Dedifferentiated amniotic fluid mesenchymal stem cell (primary cell): Measurements from ENCODE around the gene TH.

Experiments
- DNase-seq: peaks from one replicate; pipeline ENCODE4 v3.0.0-alpha.2; 2016; ENCODE audit errors: extremely low spot score

The TH gene

GRCh38 chr11:2142300-2142759 lies 29.3 kb downstream of the TH start:
- DNase-seq = peak; percentile 47

GRCh38 chr11:2140411-2141400 lies 30.9 kb downstream of the TH start:
- no peak for DNase-seq

- no peak for DNase-seq
Observed at GRCh38 chr11:2139621-2140337, 31.8 kb downstream of the TH start.

- DNase-seq = no peak
Observed at GRCh38 chr11:2139123-2139521, 32.5 kb downstream of the TH start, which contains the start of gene IGF2. TSS of gene IGF2 (minus strand) at chr11:2139389. CDS start at chr11:2135523, 3,866 bp downstream.

- DNase-seq = no peak
Observed at GRCh38 chr11:2138431-2139122, 33.0 kb downstream of the TH start.

- no peak for DNase-seq
Observed at GRCh38 chr11:2138068-2138430, 33.6 kb downstream of the TH start.

GRCh38 chr11:2137202-2138067 lies 34.2 kb downstream of the TH start:
- peak; percentile 73 for DNase-seq

- no peak for DNase-seq
Observed at GRCh38 chr11:2136952-2137201, 34.7 kb downstream of the TH start.

GRCh38 chr11:2136209-2136951 lies 35.2 kb downstream of the TH start:
- DNase-seq = no peak

- DNase-seq = no peak
Observed at GRCh38 chr11:2135648-2136201, 35.9 kb downstream of the TH start.

- DNase-seq = no peak
Observed at GRCh38 chr11:2135018-2135569, 36.5 kb downstream of the TH start.

- no peak for DNase-seq
Observed at GRCh38 chr11:2134022-2135010, 37.3 kb downstream of the TH start.

GRCh38 chr11:2133241-2134021 lies 38.2 kb downstream of the TH start:
- no peak for DNase-seq

GRCh38 chr11:2132874-2133240 lies 38.8 kb downstream of the TH start:
- DNase-seq = no peak

- DNase-seq = no peak
Observed at GRCh38 chr11:2132246-2132645, 39.4 kb downstream of the TH start.

GRCh38 chr11:2131371-2132236 lies 40.0 kb downstream of the TH start:
- no peak for DNase-seq

- DNase-seq = no peak
Observed at GRCh38 chr11:2130881-2131352, 40.7 kb downstream of the TH start.
